HTR-8/SVneo (cell line): ENCODE results near the gene GPR4.

Source experiments
- DNase-seq: peaks from one replicate; pipeline ENCODE4 v3.0.0; 2011; ENCODE audit warnings: low spot score, mixed read lengths; ENCODE audit not compliant: insufficient read length
- FAIRE-seq: peaks from 2 replicates; lab custom pipeline; 2011; peaks lifted over from hg19 to GRCh38; lab: Jason Lieb, UNC

GPR4 gene

GRCh38 chr19:45560038-45560437 lies 42.0 kb downstream of the GPR4 start:
- no peak for FAIRE-seq
- no peak for DNase-seq

- no peak for FAIRE-seq
- peak; percentile 57 for DNase-seq
These were observed 43.6 kb downstream of the GPR4 start for GRCh38 chr19:45558399-45558878.

GRCh38 chr19:45556835-45557234 lies 45.2 kb downstream of the GPR4 start:
- FAIRE-seq (no peak), DNase-seq (no peak)

DNA sequence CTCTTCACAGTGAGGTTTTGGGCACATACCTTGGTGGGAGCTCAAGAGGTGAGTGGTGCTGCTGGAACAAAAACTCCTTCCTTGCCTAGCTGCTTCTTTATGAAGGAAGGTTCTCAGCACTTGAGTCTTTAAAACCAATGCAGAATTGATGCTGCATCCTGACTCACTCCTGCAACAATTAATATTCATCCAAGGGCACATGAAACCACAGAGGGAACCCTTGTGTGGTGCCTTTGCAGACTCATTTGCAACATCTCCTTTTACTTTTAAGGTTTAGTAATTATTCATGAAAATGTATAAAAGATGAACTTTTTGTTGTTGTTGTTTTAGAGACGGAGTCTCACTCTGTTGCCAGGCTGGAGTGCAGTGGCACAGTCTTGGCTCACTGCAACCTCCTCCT lies 47.5 kb downstream of the GPR4 start:
- no peak for FAIRE-seq
- no peak for DNase-seq

GRCh38 chr19:45553464-45553863 lies 48.5 kb downstream of the GPR4 start:
- FAIRE-seq: no peak
- no peak for DNase-seq

GRCh38 chr19:45547965-45548609 lies 53.9 kb downstream of the GPR4 start:
- FAIRE-seq (no peak), DNase-seq (no peak)

DNA sequence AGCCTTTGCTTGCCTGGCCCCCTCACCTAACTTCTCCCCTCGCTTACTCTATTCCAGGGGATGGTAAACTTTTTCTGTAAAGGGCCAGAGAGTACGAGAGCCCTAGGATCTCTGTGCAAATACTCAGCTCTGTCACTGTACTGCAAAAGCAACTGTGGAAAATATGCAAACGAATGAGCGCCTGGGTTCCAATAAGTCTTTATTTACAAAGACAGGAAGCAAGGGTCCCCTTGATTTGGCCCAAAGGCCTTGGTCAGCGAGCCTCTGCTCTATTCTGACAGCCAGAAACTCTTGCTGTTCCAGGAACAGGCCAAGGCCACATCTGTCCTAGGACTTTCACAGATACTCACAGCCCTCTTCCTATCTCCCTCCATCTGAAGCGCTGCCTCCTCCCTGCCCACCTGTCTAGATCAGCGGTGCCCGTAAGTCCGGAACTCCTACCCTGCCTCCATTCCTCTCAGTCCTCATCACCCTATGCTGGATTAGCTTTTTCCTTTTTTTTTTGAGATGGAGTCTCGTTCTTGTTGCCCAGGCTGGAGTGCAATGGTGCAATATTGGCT lies 54.7 kb downstream of the GPR4 start:
- DNase-seq: no peak
- no peak for FAIRE-seq

DNA sequence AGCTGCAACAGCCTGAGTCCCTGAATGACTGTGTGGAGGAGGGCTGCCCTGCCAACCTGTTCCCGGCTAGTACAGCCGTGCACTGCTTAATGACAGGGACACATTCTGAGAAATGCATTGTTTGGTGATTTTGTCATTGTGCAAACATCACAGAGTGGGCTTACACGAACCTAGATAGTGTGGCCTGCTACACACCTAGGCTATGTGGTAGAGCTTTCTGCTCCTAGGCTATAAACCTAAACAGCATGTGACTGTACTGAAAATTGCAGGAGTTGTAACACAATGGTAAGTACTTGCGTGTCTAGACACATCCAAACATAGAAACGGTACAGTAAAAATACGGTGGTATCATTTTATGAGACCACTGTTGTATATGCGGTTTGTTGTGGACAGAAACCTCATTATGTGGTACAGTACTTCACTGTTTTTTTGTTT lies 59.8 kb downstream of the GPR4 start:
- FAIRE-seq (no peak), DNase-seq (no peak)
